Measurements from ENCODE around the gene MRPS6.

- TF ChIP-seq, protein P1, sequence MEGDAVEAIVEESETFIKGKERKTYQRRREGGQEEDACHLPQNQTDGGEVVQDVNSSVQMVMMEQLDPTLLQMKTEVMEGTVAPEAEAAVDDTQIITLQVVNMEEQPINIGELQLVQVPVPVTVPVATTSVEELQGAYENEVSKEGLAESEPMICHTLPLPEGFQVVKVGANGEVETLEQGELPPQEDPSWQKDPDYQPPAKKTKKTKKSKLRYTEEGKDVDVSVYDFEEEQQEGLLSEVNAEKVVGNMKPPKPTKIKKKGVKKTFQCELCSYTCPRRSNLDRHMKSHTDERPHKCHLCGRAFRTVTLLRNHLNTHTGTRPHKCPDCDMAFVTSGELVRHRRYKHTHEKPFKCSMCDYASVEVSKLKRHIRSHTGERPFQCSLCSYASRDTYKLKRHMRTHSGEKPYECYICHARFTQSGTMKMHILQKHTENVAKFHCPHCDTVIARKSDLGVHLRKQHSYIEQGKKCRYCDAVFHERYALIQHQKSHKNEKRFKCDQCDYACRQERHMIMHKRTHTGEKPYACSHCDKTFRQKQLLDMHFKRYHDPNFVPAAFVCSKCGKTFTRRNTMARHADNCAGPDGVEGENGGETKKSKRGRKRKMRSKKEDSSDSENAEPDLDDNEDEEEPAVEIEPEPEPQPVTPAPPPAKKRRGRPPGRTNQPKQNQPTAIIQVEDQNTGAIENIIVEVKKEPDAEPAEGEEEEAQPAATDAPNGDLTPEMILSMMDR (IDR thresholded peaks at IDR 0.05; ENCODE audit: low read depth, low read length) = no peak
- TF ChIP-seq POLR2A (IDR thresholded peaks at IDR 0.05; ENCODE audit: extremely low read depth, insufficient read length) = no peak
These were observed 41.5 kb upstream of the MRPS6 start for GRCh38 chr21:34031835-34032370.

All from NB4 (cell line).